HG02884 (cell line): ENCODE results near the gene OR8I2.
"Not testable (repeated sequence)": the region's sequence is repeated elsewhere in the genome, so short reads cannot be mapped to it uniquely, and the experiment has no call there.

Source experiments
- ATAC-seq: cut with Tn5 transposase; IDR thresholded peaks from one replicate; pipeline ENCODE4 v1.9.1; 2021; ENCODE audit warnings: mild to moderate bottlenecking, moderate library complexity; ENCODE audit not compliant: unreplicated experiment

OR8I2 gene

GRCh38 chr11:56093008-56093407 lies at the start of gene OR8I2:
Gene OR8I2 (plus strand): TSS chr11:56093308. CDS start chr11:56093308, 0 bp downstream.
- ATAC-seq, result no peak

- no peak for ATAC-seq
Measured at GRCh38 chr11:56045538-56045937, 47.6 kb upstream of the OR8I2 start.

- ATAC-seq, result no peak
Measured at GRCh38 chr11:56048480-56048879, 44.6 kb upstream of the OR8I2 start.

GRCh38 chr11:56049487-56049886 lies 43.6 kb upstream of the OR8I2 start:
- no peak for ATAC-seq

GRCh38 chr11:56056366-56056765 lies 36.7 kb upstream of the OR8I2 start:
- ATAC-seq, result not testable (repeated sequence)

- not testable (repeated sequence) for ATAC-seq
Measured at GRCh38 chr11:56057661-56058237, 35.4 kb upstream of the OR8I2 start.

GRCh38 chr11:56058260-56058780 lies 34.8 kb upstream of the OR8I2 start:
- not testable (repeated sequence) for ATAC-seq

- no peak for ATAC-seq
Measured at GRCh38 chr11:56066980-56067379, 26.1 kb upstream of the OR8I2 start.

- no peak for ATAC-seq
Measured at GRCh38 chr11:56089697-56090096, 3.4 kb upstream of the OR8I2 start.

GRCh38 chr11:56103210-56103737 lies 10.2 kb downstream of the OR8I2 start, which contains the start of gene OR8H2:
Gene OR8H2 (plus strand): TSS chr11:56103687. CDS start chr11:56105043, 1,356 bp downstream.
- ATAC-seq, result no peak

GRCh38 chr11:56122073-56122472 lies 29.0 kb downstream of the OR8I2 start, which contains the start of gene OR8H3:
Gene OR8H3 (plus strand): TSS chr11:56122373. CDS start chr11:56122373, 0 bp downstream.
- no peak for ATAC-seq

- no peak for ATAC-seq
Measured at GRCh38 chr11:56140151-56140661, 47.1 kb downstream of the OR8I2 start, which contains the start of gene OR8J3. Gene OR8J3 (minus strand): TSS chr11:56140201. CDS start chr11:56137718, 2,483 bp downstream.

GRCh38 chr11:56143681-56144080 lies 50.6 kb downstream of the OR8I2 start:
- ATAC-seq, result not testable (repeated sequence)
